Measurements from ENCODE around the gene PUS10. TPM values are rescaled to one million over a fixed set of nuclear protein-coding genes. Genes with fewer than 3 reads are reported as not detected.
"Not testable (repeated sequence)": the region's sequence is repeated elsewhere in the genome, so short reads cannot be mapped to it uniquely, and the experiment has no call there.

PUS10 gene
- total RNA-seq, 1 donor from 2014 or later = 1.4 TPM

DNA sequence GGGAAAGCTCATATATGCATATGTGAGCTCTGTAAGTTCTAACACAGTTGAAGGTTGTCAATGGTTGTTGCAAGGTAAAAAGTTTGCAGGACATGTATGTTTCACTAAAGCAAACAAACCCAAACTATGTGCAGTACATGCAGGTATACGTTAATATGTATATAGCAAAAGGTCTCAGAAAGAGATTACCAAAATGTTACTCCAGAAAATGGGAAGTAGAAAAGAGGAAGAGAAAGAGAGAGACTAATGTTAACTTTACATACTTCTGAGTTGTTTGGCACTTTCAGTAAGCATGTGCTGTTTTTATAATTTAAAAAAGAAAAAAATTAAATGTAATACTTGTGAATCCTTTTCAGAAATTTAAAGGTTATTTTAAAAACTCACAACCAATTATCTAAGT, 33.3 kb downstream of the PUS10 start:
- Histone ChIP-seq H3K27me3 (no peaks in the 10 kb centered on the region), H3K36me3 (no peaks in the 10 kb centered on the region), H3K4me3 (no peak overlapping the region), H3K27ac (no peak overlapping the region), H3K9me3 (no peaks in the 10 kb centered on the region), H3K4me1 (no peaks in the 10 kb centered on the region)
- no peak for TF ChIP-seq CTCF (IDR thresholded peaks at IDR 0.05)
- DNase-seq (ENCODE audit: low spot score in 2 of 2) = no peak
- intact Hi-C loops (cut with DNase I) = no loop called here

GRCh38 chr2:60982066-60982465, 36.0 kb downstream of the PUS10 start:
- intact Hi-C loops (cut with DNase I) = not testable (repeated sequence)

GRCh38 chr2:60980071-60980815, 37.8 kb downstream of the PUS10 start:
- intact Hi-C loops (cut with DNase I) = no loop called here
- Histone ChIP-seq H3K4me3 (no peak overlapping the region), H3K36me3 (no peaks in the 10 kb centered on the region), H3K27ac (no peak overlapping the region), H3K9me3 (no peaks in the 10 kb centered on the region), H3K27me3 (no peaks in the 10 kb centered on the region), H3K4me1 (no peaks in the 10 kb centered on the region)
- no peak for DNase-seq (ENCODE audit: low spot score in 2 of 2)
- TF ChIP-seq CTCF (IDR thresholded peaks at IDR 0.05) = no peak

More at GRCh38 chr2:60982066-60982465, 36.0 kb downstream of the PUS10 start:
- not testable (repeated sequence) for DNase-seq (ENCODE audit: low spot score in 2 of 2); H3K9me3 ChIP-seq; H3K36me3 ChIP-seq; H3K4me3 ChIP-seq; H3K4me1 ChIP-seq; H3K27ac ChIP-seq; H3K27me3 ChIP-seq

GRCh38 chr2:60979231-60979630, 38.8 kb downstream of the PUS10 start:
- intact Hi-C loops (cut with DNase I) = no loop called here
- no peaks in the 10 kb centered on the region for H3K4me1 ChIP-seq
- no peaks in the 10 kb centered on the region for H3K9me3 ChIP-seq
- TF ChIP-seq CTCF (IDR thresholded peaks at IDR 0.05) = no peak
- no peak for DNase-seq (ENCODE audit: low spot score in 2 of 2)
- no peaks in the 10 kb centered on the region for H3K27me3 ChIP-seq
- H3K27ac ChIP-seq = no peak overlapping the region
- H3K36me3 ChIP-seq = no peaks in the 10 kb centered on the region
- no peak overlapping the region for H3K4me3 ChIP-seq

- no peak for TF ChIP-seq CTCF (IDR thresholded peaks at IDR 0.05)
Observed at GRCh38 chr2:60977562-60977895, 40.5 kb downstream of the PUS10 start.

DNA sequence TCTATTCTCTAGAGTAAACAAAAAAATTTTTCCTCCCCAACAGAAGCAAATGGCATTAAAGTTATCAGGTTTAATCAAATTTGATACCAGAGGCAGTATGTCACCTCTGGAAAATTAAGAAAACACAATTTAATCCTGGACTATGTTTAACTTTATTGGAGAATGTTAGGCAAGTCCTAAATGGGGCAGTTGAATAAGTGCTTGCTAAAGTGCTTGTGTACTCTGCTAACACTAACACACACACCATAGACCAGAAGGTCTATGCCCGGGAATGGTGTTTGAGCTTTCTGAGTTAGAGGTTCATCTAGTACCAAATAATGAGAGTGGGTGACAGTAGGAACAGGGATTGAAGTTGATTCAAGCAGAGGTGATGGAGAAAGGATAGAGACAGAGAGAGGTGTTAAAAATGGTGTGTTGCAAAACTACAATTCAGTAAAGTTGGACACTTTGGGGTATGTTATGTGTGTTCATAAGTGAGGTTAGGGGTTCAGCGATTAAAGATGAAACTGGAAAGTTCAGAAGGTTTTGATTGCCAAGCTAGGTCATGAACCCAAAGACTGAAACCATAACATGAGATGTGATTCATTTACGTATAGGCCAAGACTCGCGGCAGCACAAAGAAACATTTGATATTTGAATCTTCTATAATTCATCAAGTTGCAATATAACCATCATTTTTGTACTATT, 41.0 kb downstream of the PUS10 start:
- no peak for TF ChIP-seq CTCF (IDR thresholded peaks at IDR 0.05)
- intact Hi-C loops (cut with DNase I) = no loop called here
- Histone ChIP-seq H3K4me1 (no peaks in the 10 kb centered on the region), H3K36me3 (no peaks in the 10 kb centered on the region), H3K4me3 (no peak overlapping the region), H3K27me3 (no peaks in the 10 kb centered on the region), H3K9me3 (no peaks in the 10 kb centered on the region), H3K27ac (no peak overlapping the region)
- DNase-seq (ENCODE audit: low spot score in 2 of 2) = no peak

More at GRCh38 chr2:60977562-60977895, 40.5 kb downstream of the PUS10 start:
- H3K27me3 ChIP-seq = no peaks in the 10 kb centered on the region
- H3K4me1 ChIP-seq = no peaks in the 10 kb centered on the region
- intact Hi-C loops (cut with DNase I) = no loop called here
- no peaks in the 10 kb centered on the region for H3K9me3 ChIP-seq
- no peak overlapping the region for H3K27ac ChIP-seq
- H3K36me3 ChIP-seq = no peaks in the 10 kb centered on the region
- no peak overlapping the region for H3K4me3 ChIP-seq
- DNase-seq (ENCODE audit: low spot score in 2 of 2) = no peak

Measured in ascending aorta (tissue), 2 donors.